ENCODE data around the gene MCFD2. TPM values are rescaled to one million over a fixed set of nuclear protein-coding genes. Genes with fewer than 3 reads are reported as not detected.

The MCFD2 gene
- total and polyA plus RNA-seq, 8 donors, result 78.0 to 121 (median 86.5) TPM

DNA sequence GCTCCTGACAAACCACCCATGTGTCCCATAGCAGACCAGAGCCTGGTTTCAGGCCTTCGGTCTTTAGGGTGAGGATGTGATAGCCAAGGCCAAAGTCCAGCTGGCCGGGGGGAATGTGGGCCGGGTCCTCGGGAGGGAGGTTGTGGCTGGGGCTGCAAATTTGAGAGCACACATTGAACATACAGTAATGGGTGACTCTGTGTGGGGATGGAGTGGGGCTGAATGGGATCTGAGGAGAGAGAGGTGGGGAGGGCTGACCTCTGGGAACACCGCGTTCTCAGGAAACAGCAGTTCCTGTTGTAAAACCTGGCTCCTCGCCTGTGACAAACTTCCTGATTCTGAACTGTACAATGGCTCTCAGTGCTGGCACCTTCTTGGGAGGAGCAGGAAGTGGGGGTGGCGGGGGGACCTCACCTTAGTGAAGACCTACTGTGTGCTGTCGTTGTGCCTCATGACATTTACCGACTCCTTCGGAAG is 48.8 kb downstream of the MCFD2 start:
- TF ChIP-seq, protein P1, sequence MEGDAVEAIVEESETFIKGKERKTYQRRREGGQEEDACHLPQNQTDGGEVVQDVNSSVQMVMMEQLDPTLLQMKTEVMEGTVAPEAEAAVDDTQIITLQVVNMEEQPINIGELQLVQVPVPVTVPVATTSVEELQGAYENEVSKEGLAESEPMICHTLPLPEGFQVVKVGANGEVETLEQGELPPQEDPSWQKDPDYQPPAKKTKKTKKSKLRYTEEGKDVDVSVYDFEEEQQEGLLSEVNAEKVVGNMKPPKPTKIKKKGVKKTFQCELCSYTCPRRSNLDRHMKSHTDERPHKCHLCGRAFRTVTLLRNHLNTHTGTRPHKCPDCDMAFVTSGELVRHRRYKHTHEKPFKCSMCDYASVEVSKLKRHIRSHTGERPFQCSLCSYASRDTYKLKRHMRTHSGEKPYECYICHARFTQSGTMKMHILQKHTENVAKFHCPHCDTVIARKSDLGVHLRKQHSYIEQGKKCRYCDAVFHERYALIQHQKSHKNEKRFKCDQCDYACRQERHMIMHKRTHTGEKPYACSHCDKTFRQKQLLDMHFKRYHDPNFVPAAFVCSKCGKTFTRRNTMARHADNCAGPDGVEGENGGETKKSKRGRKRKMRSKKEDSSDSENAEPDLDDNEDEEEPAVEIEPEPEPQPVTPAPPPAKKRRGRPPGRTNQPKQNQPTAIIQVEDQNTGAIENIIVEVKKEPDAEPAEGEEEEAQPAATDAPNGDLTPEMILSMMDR (IDR thresholded peaks at IDR 0.05), result no peak
- Histone ChIP-seq H3K36me3 (no peaks in the 10 kb centered on the region), H3K27me3 (no peaks in the 10 kb centered on the region), H3K4me1 (peaks cover 0 to 29% of the 10 kb centered on the region in 2 donors), H3K9me3 (peaks cover 0 to 20% of the 10 kb centered on the region in 2 donors), H3K27ac (peak overlapping the region in 1 of 2 donors; percentile 80), H3K4me3 (no peak overlapping the region)
- ATAC-seq, result peak; percentile 63
- intact Hi-C loops (cut with DNase I), result no loop called here
- DNase-seq, result peak in 1 of 4 donors; percentile 72

DNA sequence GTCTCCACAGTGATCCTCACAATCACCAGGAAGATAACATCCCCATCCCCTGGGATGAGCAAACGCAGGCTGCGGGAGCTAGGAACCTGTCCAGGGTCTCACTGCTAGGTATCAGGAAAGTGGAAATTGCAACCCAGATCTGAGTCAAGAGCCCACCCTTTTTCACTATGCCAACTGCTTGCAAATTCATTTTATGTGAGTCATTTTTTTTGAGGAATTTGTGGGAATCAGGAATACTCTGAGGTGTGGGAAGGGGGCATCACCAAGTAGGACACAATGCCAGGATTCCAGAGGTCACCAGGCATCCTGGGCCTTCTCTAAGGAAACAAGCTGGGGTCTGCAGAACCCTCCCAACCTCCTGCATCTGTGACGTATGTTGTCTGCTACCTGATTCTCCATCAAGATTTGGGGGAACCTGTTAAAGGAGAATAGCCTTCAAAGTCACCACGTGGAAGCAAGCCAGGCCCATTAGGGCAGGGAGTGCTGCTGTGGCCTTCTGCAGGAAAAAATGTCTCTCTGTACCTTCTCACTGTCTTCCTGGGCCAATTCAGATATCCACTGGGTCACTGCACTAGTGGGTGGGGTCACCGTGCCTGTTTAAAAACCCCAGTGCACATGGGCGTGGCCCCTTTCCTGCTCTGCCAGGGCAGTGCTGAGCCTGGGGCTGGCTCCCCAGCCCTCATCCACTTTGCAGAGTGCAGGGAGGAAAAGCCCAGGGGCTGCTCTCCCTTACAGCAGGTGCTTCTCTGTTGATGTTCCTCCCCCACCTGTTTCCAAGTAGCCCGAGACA is 50.2 kb downstream of the MCFD2 start:
- intact Hi-C loops (cut with DNase I), result no loop called here
- TF ChIP-seq, protein P1 (IDR thresholded peaks at IDR 0.05), result no peak
- Histone ChIP-seq H3K27ac (no peak overlapping the region), H3K4me3 (no peak overlapping the region), H3K36me3 (no peaks in the 10 kb centered on the region), H3K4me1 (peaks cover 0 to 29% of the 10 kb centered on the region in 2 donors), H3K27me3 (no peaks in the 10 kb centered on the region), H3K9me3 (peaks cover 0 to 20% of the 10 kb centered on the region in 2 donors)
- DNase-seq (no peak), ATAC-seq (no peak)

DNA sequence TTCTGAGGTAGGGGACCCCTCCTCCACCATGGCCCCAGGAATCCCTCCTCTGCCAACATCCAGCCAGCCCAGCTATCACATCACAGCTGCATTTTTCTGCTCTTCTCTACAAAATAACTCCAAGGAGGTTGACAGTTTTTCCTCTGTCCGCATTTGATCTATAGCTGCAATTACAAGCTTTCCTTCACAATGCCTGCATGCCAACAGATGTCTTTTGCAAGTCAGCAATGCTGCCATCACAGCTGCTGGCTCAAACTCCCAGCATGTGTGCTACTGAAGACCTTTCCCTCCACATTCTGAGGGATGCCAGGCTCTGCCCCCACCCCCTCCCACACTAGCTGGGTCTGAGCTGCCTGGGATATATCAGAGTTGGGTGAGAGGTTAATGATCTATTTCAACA is 51.7 kb downstream of the MCFD2 start:
- TF ChIP-seq, protein P1 (IDR thresholded peaks at IDR 0.05), result no peak
- Histone ChIP-seq H3K27me3 (no peaks in the 10 kb centered on the region), H3K36me3 (no peaks in the 10 kb centered on the region), H3K9me3 (peaks cover 0 to 20% of the 10 kb centered on the region in 2 donors), H3K4me3 (no peak overlapping the region), H3K4me1 (peaks cover 0 to 29% of the 10 kb centered on the region in 2 donors), H3K27ac (no peak overlapping the region)
- intact Hi-C loops (cut with DNase I), result no loop called here
- ATAC-seq, result no peak
- DNase-seq, result no peak

DNA sequence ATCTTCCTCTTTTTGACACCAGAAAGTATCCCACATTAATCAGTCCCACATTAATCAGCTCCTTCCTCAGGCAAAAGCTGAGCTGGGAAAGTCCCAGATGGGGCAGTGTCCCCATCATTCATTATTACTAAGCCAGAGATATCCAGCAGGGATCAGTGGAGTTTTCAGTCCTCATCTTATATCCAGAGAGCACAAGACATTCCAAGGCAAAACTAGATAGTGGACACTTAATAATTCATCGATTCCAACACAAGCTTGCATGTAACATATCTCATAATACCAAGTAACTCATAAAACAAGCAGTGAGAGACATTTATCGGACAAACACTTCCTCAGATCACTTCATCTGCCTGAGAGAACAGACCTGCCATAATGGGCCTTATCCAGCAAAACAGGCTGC is 53.1 kb downstream of the MCFD2 start:
- H3K4me1 ChIP-seq, result peaks cover 0 to 23% of the 10 kb centered on the region in 2 donors
- peaks cover 0 to 20% of the 10 kb centered on the region in 2 donors for H3K9me3 ChIP-seq
- peak in 2 of 4 donors; percentile 66 to 73 for DNase-seq
- intact Hi-C loops (cut with DNase I), result no loop called here
- no peak for ATAC-seq
- TF ChIP-seq, protein P1 (IDR thresholded peaks at IDR 0.05), result no peak
- no peak overlapping the region for H3K27ac ChIP-seq
- H3K36me3 ChIP-seq, result no peaks in the 10 kb centered on the region
- no peaks in the 10 kb centered on the region for H3K27me3 ChIP-seq
- H3K4me3 ChIP-seq, result no peak overlapping the region

DNA sequence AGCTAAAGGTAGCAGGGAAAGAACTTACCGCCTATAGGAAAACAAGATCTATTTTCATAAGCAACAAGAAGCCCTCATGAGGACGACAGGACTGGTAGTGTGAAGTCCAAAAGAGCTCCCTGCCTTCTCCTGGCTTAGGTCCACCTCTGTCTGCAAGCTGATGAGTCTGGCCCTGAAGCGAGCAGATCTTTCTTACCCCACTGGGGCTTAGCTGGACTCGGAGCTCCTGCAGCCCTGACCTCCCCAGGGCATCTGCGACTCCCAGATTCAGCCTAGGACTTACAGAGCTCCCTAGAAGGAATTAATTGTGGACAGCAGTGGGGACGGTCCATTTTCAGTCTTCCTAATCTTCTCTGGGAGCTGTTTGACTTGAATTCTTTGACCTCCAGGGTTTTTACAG is 53.7 kb downstream of the MCFD2 start:
- H3K27ac ChIP-seq, result no peak overlapping the region
- intact Hi-C loops (cut with DNase I), result no loop called here

More for the DNA sequence above, 53.7 kb downstream of the MCFD2 start:
- peaks cover 0 to 17% of the 10 kb centered on the region in 2 donors for H3K4me1 ChIP-seq
- peaks cover 0 to 20% of the 10 kb centered on the region in 2 donors for H3K9me3 ChIP-seq
- no peaks in the 10 kb centered on the region for H3K36me3 ChIP-seq
- no peaks in the 10 kb centered on the region for H3K27me3 ChIP-seq
- H3K4me3 ChIP-seq, result no peak overlapping the region
- DNase-seq, result no peak
- no peak for ATAC-seq
- TF ChIP-seq, protein P1 (IDR thresholded peaks at IDR 0.05), result no peak
